ENCODE data around the gene GADL1.

GADL1 gene

DNA sequence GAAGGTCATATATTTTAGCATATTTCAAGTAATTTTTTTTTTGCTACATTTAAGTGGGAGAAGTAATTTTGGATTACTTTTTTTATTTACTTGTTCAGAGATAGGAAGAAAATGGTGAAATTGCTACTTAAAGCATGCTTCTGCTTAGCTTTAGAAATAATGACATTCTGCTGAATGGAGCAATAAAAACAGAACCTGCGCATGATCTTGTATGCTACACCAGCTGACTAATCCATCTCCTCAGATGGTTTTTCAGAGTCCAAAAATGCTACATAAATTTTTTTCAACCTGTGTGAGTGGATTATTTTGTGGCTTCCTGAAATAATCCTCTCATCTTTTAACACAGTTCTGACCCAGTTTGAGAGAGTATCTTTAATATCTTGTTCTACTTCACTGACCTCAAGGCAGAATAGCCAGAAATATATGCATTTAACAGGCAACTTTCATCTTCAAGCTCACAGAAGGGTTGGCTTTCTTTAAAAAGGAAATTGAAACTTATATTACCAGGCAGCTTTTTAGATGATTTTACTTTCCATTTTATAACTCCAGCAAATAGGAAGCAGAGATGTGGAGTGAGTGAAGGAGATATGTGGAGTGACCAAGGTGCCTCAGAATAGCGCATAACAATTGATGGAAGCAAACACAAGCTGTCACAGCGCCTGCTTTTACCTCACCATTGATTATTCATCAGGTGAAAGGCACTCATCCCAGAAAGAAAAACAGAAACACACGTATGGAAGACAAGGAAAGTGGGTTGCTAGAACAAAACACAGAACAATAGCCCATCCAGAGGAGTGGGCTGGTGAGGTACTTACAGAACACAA is 151.5 kb downstream of the GADL1 start:
- Histone ChIP-seq H3K27ac (no peak overlapping the region), H3K36me3 (replicated peaks) (no peaks in the 10 kb centered on the region), H3K4me3 (ENCODE audit: low read depth, low read length) (no peak overlapping the region), H3K27me3 (replicated peaks) (no peaks in the 10 kb centered on the region)
- TF ChIP-seq, protein P1, sequence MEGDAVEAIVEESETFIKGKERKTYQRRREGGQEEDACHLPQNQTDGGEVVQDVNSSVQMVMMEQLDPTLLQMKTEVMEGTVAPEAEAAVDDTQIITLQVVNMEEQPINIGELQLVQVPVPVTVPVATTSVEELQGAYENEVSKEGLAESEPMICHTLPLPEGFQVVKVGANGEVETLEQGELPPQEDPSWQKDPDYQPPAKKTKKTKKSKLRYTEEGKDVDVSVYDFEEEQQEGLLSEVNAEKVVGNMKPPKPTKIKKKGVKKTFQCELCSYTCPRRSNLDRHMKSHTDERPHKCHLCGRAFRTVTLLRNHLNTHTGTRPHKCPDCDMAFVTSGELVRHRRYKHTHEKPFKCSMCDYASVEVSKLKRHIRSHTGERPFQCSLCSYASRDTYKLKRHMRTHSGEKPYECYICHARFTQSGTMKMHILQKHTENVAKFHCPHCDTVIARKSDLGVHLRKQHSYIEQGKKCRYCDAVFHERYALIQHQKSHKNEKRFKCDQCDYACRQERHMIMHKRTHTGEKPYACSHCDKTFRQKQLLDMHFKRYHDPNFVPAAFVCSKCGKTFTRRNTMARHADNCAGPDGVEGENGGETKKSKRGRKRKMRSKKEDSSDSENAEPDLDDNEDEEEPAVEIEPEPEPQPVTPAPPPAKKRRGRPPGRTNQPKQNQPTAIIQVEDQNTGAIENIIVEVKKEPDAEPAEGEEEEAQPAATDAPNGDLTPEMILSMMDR (IDR thresholded peaks at IDR 0.05; ENCODE audit: low read depth, low read length, missing control alignments) = no peak
- in situ Hi-C loops (cut with HindIII; ENCODE audit: low pct_ligation_motif_present, low sequenced_read_pairs) = no loop called here
- no peak for DNase-seq

DNA sequence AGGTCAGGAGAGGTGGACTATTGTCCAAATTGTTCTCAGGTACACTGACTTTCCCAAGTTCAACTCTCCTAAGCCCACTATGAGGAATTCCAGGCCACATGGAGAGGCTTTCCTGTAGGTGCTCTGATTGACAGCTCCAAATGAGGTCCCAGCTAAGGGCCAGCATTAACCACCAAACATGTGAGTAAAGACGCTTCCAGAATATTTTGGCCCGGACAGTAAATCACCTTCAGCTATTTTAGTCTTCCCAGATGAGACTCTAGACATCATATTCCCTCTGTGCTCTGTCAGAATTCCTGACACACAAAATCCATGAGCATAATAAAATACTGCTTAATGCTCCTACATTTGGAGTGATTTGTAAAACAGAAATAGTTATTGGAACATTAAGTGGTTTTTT is 152.6 kb downstream of the GADL1 start:
- TF ChIP-seq, protein P1 (IDR thresholded peaks at IDR 0.05; ENCODE audit: low read depth, low read length, missing control alignments) = no peak
- no peak overlapping the region for H3K4me3 ChIP-seq (ENCODE audit: low read depth, low read length)
- in situ Hi-C loops (cut with HindIII; ENCODE audit: low pct_ligation_motif_present, low sequenced_read_pairs) = no loop called here
- no peaks in the 10 kb centered on the region for H3K36me3 ChIP-seq (replicated peaks)
- DNase-seq = no peak
- H3K27ac ChIP-seq = no peak overlapping the region
- H3K27me3 ChIP-seq (replicated peaks) = no peaks in the 10 kb centered on the region

DNA sequence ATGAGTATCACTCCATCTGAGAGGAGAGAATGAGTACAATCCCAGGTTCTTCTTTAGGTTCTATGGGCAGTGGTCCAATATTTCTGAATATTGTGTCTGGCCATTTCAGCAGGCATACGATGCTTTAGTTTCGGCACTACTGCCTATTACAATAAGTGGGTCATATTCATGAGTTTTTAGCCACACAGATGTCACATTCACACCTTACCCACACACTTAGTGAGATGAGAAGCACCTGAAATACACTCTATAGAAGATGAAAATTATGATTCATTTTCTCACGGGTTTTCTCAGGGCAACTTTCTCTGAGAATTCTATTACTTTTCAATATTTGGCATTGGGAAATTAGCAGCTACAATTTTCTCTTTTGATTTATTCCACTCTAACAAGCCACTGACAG is 155.9 kb downstream of the GADL1 start:
- H3K27ac ChIP-seq = no peak overlapping the region
- no peak overlapping the region for H3K4me3 ChIP-seq (ENCODE audit: low read depth, low read length)
- TF ChIP-seq, protein P1 (IDR thresholded peaks at IDR 0.05; ENCODE audit: low read depth, low read length, missing control alignments) = no peak
- H3K27me3 ChIP-seq (replicated peaks) = no peaks in the 10 kb centered on the region
- no peak for DNase-seq
- H3K36me3 ChIP-seq (replicated peaks) = no peaks in the 10 kb centered on the region
- in situ Hi-C loops (cut with HindIII; ENCODE audit: low pct_ligation_motif_present, low sequenced_read_pairs) = no loop called here

DNA sequence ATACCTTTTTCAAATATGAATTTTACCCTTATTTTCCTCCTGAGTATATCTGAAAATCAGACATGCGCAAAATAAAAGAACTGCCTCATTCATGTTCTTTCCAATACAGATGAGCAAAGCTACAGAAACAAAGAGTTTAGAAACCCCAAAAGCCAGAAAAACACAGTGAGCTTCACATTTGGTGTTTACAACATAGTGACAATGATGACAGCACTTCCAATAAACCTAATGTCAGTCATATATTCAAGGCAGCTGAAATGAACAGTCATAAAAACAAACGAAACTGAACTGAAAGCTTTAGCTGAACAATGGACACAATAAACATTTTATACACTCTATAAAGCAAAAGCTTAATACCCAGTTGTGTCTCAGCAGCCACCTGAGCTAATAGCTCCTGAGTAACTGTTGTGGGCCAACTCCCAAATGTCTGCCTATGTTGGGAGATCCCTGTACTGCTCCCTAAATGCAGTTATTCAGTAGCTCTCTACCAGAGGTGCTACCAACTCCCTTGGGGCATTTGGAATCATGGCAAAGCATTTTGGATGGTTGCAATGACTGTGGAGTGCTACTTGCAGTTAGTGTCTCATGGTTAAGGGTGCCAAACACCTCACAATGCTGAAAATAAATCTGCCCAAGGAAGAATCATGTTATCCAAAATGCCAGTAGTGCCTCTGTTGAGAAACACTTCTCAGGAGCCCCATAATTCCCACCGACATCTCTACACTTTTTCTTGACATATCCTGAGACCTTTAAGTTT is 156.5 kb downstream of the GADL1 start:
- no peak for DNase-seq
- Histone ChIP-seq H3K27ac (no peak overlapping the region), H3K36me3 (replicated peaks) (no peaks in the 10 kb centered on the region), H3K27me3 (replicated peaks) (no peaks in the 10 kb centered on the region), H3K4me3 (ENCODE audit: low read depth, low read length) (no peak overlapping the region)
- in situ Hi-C loops (cut with HindIII; ENCODE audit: low pct_ligation_motif_present, low sequenced_read_pairs) = no loop called here
- TF ChIP-seq, protein P1 (IDR thresholded peaks at IDR 0.05; ENCODE audit: low read depth, low read length, missing control alignments) = no peak

DNA sequence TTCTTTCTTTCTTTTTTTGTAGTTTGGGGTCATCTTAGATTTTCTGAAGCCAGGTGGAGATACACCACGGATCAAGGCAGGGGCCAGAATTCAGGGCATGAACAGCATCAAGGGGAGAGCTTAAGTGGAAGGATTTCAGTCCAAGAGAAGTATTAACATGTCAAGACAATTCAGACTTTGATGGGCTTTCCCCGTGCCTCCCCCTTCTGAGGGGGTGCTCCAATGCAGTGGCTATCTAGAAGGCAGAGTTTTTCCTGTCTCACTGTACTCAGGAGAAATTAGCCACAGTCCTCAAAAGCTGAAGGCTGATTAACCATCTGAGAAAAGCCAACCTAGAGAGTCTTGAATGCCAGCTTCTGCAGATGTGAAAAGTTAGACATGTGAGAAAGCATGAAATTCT is 160.8 kb downstream of the GADL1 start:
- TF ChIP-seq, protein P1 (IDR thresholded peaks at IDR 0.05; ENCODE audit: low read depth, low read length, missing control alignments) = no peak
- no peak for DNase-seq
- Histone ChIP-seq H3K27ac (no peak overlapping the region), H3K36me3 (replicated peaks) (no peaks in the 10 kb centered on the region), H3K27me3 (replicated peaks) (no peaks in the 10 kb centered on the region), H3K4me3 (ENCODE audit: low read depth, low read length) (no peak overlapping the region)
- in situ Hi-C loops (cut with HindIII; ENCODE audit: low pct_ligation_motif_present, low sequenced_read_pairs) = no loop called here
